HepG2 (cell line): ENCODE data around the gene SMARCA2. TPM values are rescaled to one million over a fixed set of nuclear protein-coding genes. Genes with fewer than 3 reads are reported as not detected.

Source experiments
- AHR ChIP-seq: IDR thresholded peaks from 2 replicates; pipeline ENCODE4 v1.6.1; 2018; ENCODE audit warnings: missing genetic modification reagents, missing compliant biosample characterization
- CHCHD3 ChIP-seq: sonication (generic); formaldehyde crosslinking; IDR thresholded peaks from 2 replicates; pipeline ENCODE4 v1.8.0; 2022; ENCODE audit warnings: mild to moderate bottlenecking, missing genetic modification reagents, moderate library complexity
- GABPA ChIP-seq, 2 experiments: IDR thresholded peaks; 2 replicates each; pipeline ENCODE4 v1.6.1; 2011 to 2016; ENCODE audit warnings: low read depth in 2 of 2, low read length in 1 of 2, missing biosample characterization in 1 of 2, missing genetic modification characterization in 1 of 2
- HNF1B ChIP-seq: sonication (generic); formaldehyde crosslinking; IDR thresholded peaks from 2 replicates; pipeline ENCODE4 v1.5.1; 2020; ENCODE audit warnings: mild to moderate bottlenecking, moderate library complexity, missing genetic modification reagents
- HOXA3 ChIP-seq: sonication (generic); formaldehyde crosslinking; IDR thresholded peaks from 2 replicates; pipeline ENCODE4 v1.5.0; 2020; ENCODE audit warnings: missing genetic modification reagents
- MAX ChIP-seq: IDR thresholded peaks from 2 replicates; pipeline ENCODE4 v1.6.1; 2012; ENCODE audit warnings: inconsistent platforms
- MED1 ChIP-seq: sonication (generic); formaldehyde crosslinking; IDR thresholded peaks from 2 replicates; pipeline ENCODE4 v1.4.0; 2020; ENCODE audit warnings: missing genetic modification reagents
- NAIF1 ChIP-seq: sonication (generic); formaldehyde crosslinking; IDR thresholded peaks from 2 replicates; pipeline ENCODE4 v1.5.0; 2020; ENCODE audit warnings: mild to moderate bottlenecking, missing genetic modification reagents, borderline replicate concordance
- PCBP1 ChIP-seq: fragments of 200-400 bp; formaldehyde crosslinking; IDR thresholded peaks from 2 replicates; pipeline ENCODE4 v1.6.1; 2017; ENCODE audit warnings: mild to moderate bottlenecking, low read depth, low read length, borderline replicate concordance
- POGZ ChIP-seq: sonication (generic); formaldehyde crosslinking; IDR thresholded peaks from 2 replicates; pipeline ENCODE4 v1.4.0; 2020; ENCODE audit warnings: mild to moderate bottlenecking, missing genetic modification reagents
- SP4 ChIP-seq: sonication (generic); formaldehyde crosslinking; IDR thresholded peaks from 2 replicates; pipeline ENCODE4 v1.8.1; 2023; ENCODE audit warnings: mild to moderate bottlenecking, missing genetic modification reagents
- SP5 ChIP-seq: IDR thresholded peaks from 2 replicates; pipeline ENCODE4 v1.6.1; 2016; ENCODE audit warnings: low read depth, borderline replicate concordance
- STAT5B ChIP-seq: sonication (generic); formaldehyde crosslinking; IDR thresholded peaks from 2 replicates; pipeline ENCODE4 v1.4.0; 2020; ENCODE audit warnings: missing genetic modification reagents
- TGIF2 ChIP-seq: IDR thresholded peaks from 2 replicates; pipeline ENCODE4 v1.6.1; 2016; ENCODE audit warnings: control low read depth, missing compliant biosample characterization
- TP53 ChIP-seq: sonication (generic); formaldehyde crosslinking; conservative IDR thresholded peaks from 2 replicates; pipeline ENCODE4 v1.4.0; 2020; ENCODE audit warnings: missing genetic modification reagents
- ZFP91 ChIP-seq: sonication (generic); formaldehyde crosslinking; IDR thresholded peaks from 2 replicates; pipeline ENCODE4 v1.9.0; 2022; ENCODE audit warnings: missing genetic modification reagents, mild to moderate bottlenecking, borderline replicate concordance
- ZFX ChIP-seq: sonication (generic); formaldehyde crosslinking; IDR thresholded peaks from 2 replicates; pipeline ENCODE4 v1.4.0; 2020; ENCODE audit warnings: mild to moderate bottlenecking, low read depth, missing genetic modification reagents, moderate library complexity
- ZNF101 ChIP-seq: sonication (generic); formaldehyde crosslinking; IDR thresholded peaks from 2 replicates; pipeline ENCODE4 v1.4.0; 2020; ENCODE audit warnings: mild to moderate bottlenecking, low read depth, missing genetic modification reagents, borderline replicate concordance
- ZNF121 ChIP-seq: sonication (generic); formaldehyde crosslinking; IDR thresholded peaks from 2 replicates; pipeline ENCODE4 v1.5.0; 2020; ENCODE audit warnings: mild to moderate bottlenecking, missing genetic modification reagents
- ZNF225 ChIP-seq: sonication (generic); formaldehyde crosslinking; IDR thresholded peaks from 2 replicates; pipeline ENCODE4 v1.4.0; 2020; ENCODE audit warnings: mild to moderate bottlenecking, missing genetic modification reagents
- ZNF232 ChIP-seq: sonication (generic); formaldehyde crosslinking; IDR thresholded peaks from 2 replicates; pipeline ENCODE4 v1.4.0; 2020; ENCODE audit warnings: missing genetic modification reagents, borderline replicate concordance
- ZNF264 ChIP-seq: sonication (generic); formaldehyde crosslinking; IDR thresholded peaks from 2 replicates; pipeline ENCODE4 v1.4.0; 2020; ENCODE audit warnings: missing genetic modification reagents
- ZNF292 ChIP-seq: sonication (generic); formaldehyde crosslinking; IDR thresholded peaks from 2 replicates; pipeline ENCODE4 v1.8.1; 2022; ENCODE audit warnings: mild to moderate bottlenecking, low read depth, missing genetic modification reagents, borderline replicate concordance
- ZNF607 ChIP-seq: sonication (generic); formaldehyde crosslinking; IDR thresholded peaks from 2 replicates; pipeline ENCODE4 v1.5.1; 2020; ENCODE audit warnings: missing genetic modification reagents, mild to moderate bottlenecking, borderline replicate concordance
- ZNF713 ChIP-seq: sonication (generic); formaldehyde crosslinking; IDR thresholded peaks from 2 replicates; pipeline ENCODE4 v1.4.0; 2020; ENCODE audit warnings: mild to moderate bottlenecking, missing genetic modification reagents
- ZNF768 ChIP-seq: sonication (generic); formaldehyde crosslinking; IDR thresholded peaks from 2 replicates; pipeline ENCODE4 v1.4.0; 2020; ENCODE audit warnings: missing genetic modification reagents
- ZNF775 ChIP-seq: sonication (generic); formaldehyde crosslinking; IDR thresholded peaks from 2 replicates; pipeline ENCODE4 v1.4.0; 2020; ENCODE audit warnings: missing genetic modification reagents, mild to moderate bottlenecking, moderate library complexity, borderline replicate concordance
- polyA plus RNA-seq, 8 experiments: library from polyadenylated mRNA; depleted of rRNA in 3 of 8; stranded (reverse) in 7 of 8; unstranded in 1 of 8; fragments of >200 nt; fragmentation: Illumina TruSeq in 4 of 8; extraction: Trizol in 4 of 8; gene quantifications; 2 replicates each; pipeline versions ENCODE4 v1.2.1 to v1.2.3, GENCODE V29; 2011 to 2016; ENCODE audit warnings: low read depth in 4 of 8, missing spikeins in 1 of 8, mixed read lengths in 1 of 8; ENCODE audit not compliant: insufficient read depth in 1 of 8
- total RNA-seq, 5 experiments: library from RNA; depleted of rRNA; stranded (reverse); fragments of >200 nt; fragmentation: Illumina TruSeq; extraction: Trizol; gene quantifications; 2 replicates each; pipeline ENCODE4 v1.2.3, GENCODE V29; 2016; ENCODE audit warnings: low read depth in 1 of 5

The SMARCA2 gene
- total and polyA plus RNA-seq, 2 of the 13 experiments (the other 11 are each of a cell fraction or from before 2014, with no cell fraction given), result 22.5 to 23.7 TPM

- TF ChIP-seq ZFP91 (CRISPR knock-in tag) (peak; percentile 74; the same call in 1 of the 2 replicates), ZNF101 (CRISPR knock-in tag) (no peak), TGIF2 (CRISPR knock-in tag) (0 out of 2 replicates have a peak, but pooled peaks have one; percentile 38), ZNF264 (CRISPR knock-in tag) (0 out of 2 replicates have a peak, but pooled peaks have one; percentile 18), ZFX (CRISPR knock-in tag) (peak; percentile 40), SP4 (CRISPR knock-in tag) (peak; percentile 93), POGZ (peak; percentile 52), HNF1B (CRISPR knock-in tag) (peak; percentile 34; the same call in 1 of the 2 replicates), ZNF232 (no peak), ZNF775 (CRISPR knock-in tag) (no peak), MAX (peak; percentile 51; the same call in 1 of the 2 replicates), ZNF607 (CRISPR knock-in tag) (0 out of 2 replicates have a peak, but pooled peaks have one; percentile 58), AHR (CRISPR knock-in tag) (no peak), PCBP1 (0 out of 2 replicates have a peak, but pooled peaks have one; percentile 22), ZNF713 (no peak), MED1 (CRISPR knock-in tag) (no peak; the same call in 1 of the 2 replicates), TP53 (CRISPR knock-in tag) (no peak), ZNF121 (peak; percentile 45; the same call in 1 of the 2 replicates), NAIF1 (CRISPR knock-in tag) (0 out of 2 replicates have a peak, but pooled peaks have one; percentile 44), ZNF292 (CRISPR knock-in tag) (no peak), STAT5B (no peak), GABPA (IDR thresholded peaks at IDR 0.05; ENCODE audit: low read depth, low read length) (peak; percentile 40; the same call in 1 of the 2 replicates), GABPA (CRISPR knock-in tag; IDR thresholded peaks at IDR 0.05; ENCODE audit: low read depth) (no peak), HOXA3 (CRISPR knock-in tag) (peak; percentile 39), SP5 (CRISPR knock-in tag) (peak; percentile 52; the same call in 1 of the 2 replicates), ZNF225 (0 out of 2 replicates have a peak, but pooled peaks have one; percentile 53), ZNF768 (CRISPR knock-in tag) (peak; percentile 34; the same call in 1 of the 2 replicates), CHCHD3 (CRISPR knock-in tag) (no peak)
Measured at GRCh38 chr9:2014696-2015580, at the start of gene SMARCA2 (continued).
